Common myeloid progenitor, CD34-positive (primary cell): ENCODE results near the gene INTS6L.
"Not testable (repeated sequence)": the region's sequence is repeated elsewhere in the genome, so short reads cannot be mapped to it uniquely, and the experiment has no call there.

Source experiments
- CTCF ChIA-PET: fragments of 350-600 bp; sonication (Branson Sonifier 250); formaldehyde crosslinking; loops from one replicate; lab custom pipeline; 2021; ENCODE audit warnings: antibody characterized with exemption; lab: Charles Lee
- POLR2A ChIA-PET: fragments of 350-600 bp; sonication (Branson Sonifier 250); formaldehyde crosslinking; loops from one replicate; lab custom pipeline; 2021; ENCODE audit warnings: antibody characterized with exemption; lab: Charles Lee
- DNase-seq, 3 donors: peaks; one replicate each; pipeline versions ENCODE4 v3.0.0 to v3.0.0-alpha.2; 2013
- H3K27ac ChIP-seq, 2 experiments: 1 replicate in 1 of 2; 2 replicates in 1 of 2; pipeline ENCODE4 v1.7.0; 2013; ENCODE audit warnings: inconsistent platforms in 2 of 2, low read length in 2 of 2, mild to moderate bottlenecking in 2 of 2, low read depth in 1 of 2, moderate library complexity in 1 of 2; ENCODE audit not compliant: severe bottlenecking in 2 of 2, insufficient read depth in 1 of 2, poor library complexity in 1 of 2
- H3K27me3 ChIP-seq, 5 experiments: replicated peaks in 2 of 5; 1 replicate in 3 of 5; 2 replicates in 2 of 5; pipeline versions ENCODE4 v1.6.1 to v1.7.0; 2013; ENCODE audit warnings: low read length in 4 of 5, mild to moderate bottlenecking in 2 of 5, moderate library complexity in 2 of 5, inconsistent platforms in 1 of 5; ENCODE audit not compliant: insufficient read depth in 5 of 5, control insufficient read depth in 4 of 5
- H3K36me3 ChIP-seq, 4 experiments: 1 replicate in 2 of 4; 2 replicates in 2 of 4; pipeline versions ENCODE4 v1.6.1 to v1.7.0; 2013; ENCODE audit warnings: low read length in 3 of 4, control low read depth in 1 of 4, mild to moderate bottlenecking in 1 of 4; ENCODE audit not compliant: control insufficient read depth in 4 of 4, insufficient read depth in 4 of 4
- H3K4me1 ChIP-seq, 4 experiments: 1 replicate in 3 of 4; 2 replicates in 1 of 4; pipeline versions ENCODE4 v1.6.1 to v1.7.1; 2013; ENCODE audit warnings: low read length in 3 of 4, mild to moderate bottlenecking in 3 of 4, control low read depth in 1 of 4, inconsistent platforms in 1 of 4, moderate library complexity in 1 of 4; ENCODE audit not compliant: control insufficient read depth in 4 of 4, insufficient read depth in 4 of 4; ENCODE audit errors: control extremely low read depth in 1 of 4
- H3K4me3 ChIP-seq, 7 experiments: 1 replicate in 4 of 7; 2 replicates in 3 of 7; pipeline versions ENCODE4 v1.5.1 to v1.7.0; 2013; ENCODE audit warnings: mild to moderate bottlenecking in 7 of 7, low read length in 6 of 7, moderate library complexity in 6 of 7, inconsistent platforms in 2 of 7, low read depth in 2 of 7, control low read depth in 1 of 7; ENCODE audit not compliant: insufficient read depth in 4 of 7, control insufficient read depth in 1 of 7; ENCODE audit errors: extremely low read depth in 1 of 7
- H3K9me3 ChIP-seq, 5 experiments: 1 replicate in 4 of 5; 2 replicates in 1 of 5; pipeline versions ENCODE4 v1.6.1 to v1.7.1; 2013; ENCODE audit warnings: low read length in 4 of 5, mild to moderate bottlenecking in 2 of 5, inconsistent platforms in 1 of 5, low read depth in 1 of 5, moderate library complexity in 1 of 5; ENCODE audit not compliant: control insufficient read depth in 4 of 5, insufficient read depth in 2 of 5; ENCODE audit errors: control extremely low read depth in 1 of 5
- WGBS: methylation state at CpG from one replicate; pipeline ENCODE4 v1.1.5; 2013; ENCODE audit not compliant: insufficient coverage; 5-methylcytosine and 5-hydroxymethylcytosine counted together

Gene INTS6L

DNA sequence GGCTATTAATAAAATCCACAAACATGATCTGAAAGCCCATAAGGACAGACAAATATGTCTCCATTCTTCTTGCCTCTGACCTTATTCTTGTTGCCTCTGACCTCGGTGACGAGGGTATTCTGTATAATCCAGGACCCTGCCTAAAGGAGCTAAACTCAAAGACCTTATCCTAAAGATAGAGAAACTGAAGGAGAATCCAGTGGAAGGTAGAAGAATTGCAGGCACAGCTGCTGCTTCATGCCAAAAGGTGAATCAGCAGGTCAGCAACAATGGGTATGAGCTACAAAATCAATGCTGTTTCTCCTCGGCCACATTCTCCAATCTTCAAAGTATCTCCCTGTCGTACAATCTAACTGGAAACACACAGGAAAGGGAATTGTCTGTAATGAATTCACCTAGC is 71.4 kb downstream of the INTS6L start:
- WGBS, result 78% methylated on average over 4 of the region's 4 CpGs
- H3K4me3 ChIP-seq, result no peak overlapping the region
- DNase-seq, result no peak
- no peaks in the 10 kb centered on the region for H3K36me3 ChIP-seq
- peaks cover 0 to 2% (median 0%) of the 10 kb centered on the region in 5 experiments for H3K27me3 ChIP-seq
- peaks cover 0 to 3% (median under 1%) of the 10 kb centered on the region in 4 experiments for H3K4me1 ChIP-seq
- ChIA-PET CTCF (interaction anchor here (0.6 kb wide), 1 partner anchor 309 kb away, joined by 4 read pairs; no protein-coding TSS in a partner anchor), POLR2A (no interaction called here)
- no peak overlapping the region for H3K27ac ChIP-seq
- H3K9me3 ChIP-seq, result no peaks in the 10 kb centered on the region

DNA sequence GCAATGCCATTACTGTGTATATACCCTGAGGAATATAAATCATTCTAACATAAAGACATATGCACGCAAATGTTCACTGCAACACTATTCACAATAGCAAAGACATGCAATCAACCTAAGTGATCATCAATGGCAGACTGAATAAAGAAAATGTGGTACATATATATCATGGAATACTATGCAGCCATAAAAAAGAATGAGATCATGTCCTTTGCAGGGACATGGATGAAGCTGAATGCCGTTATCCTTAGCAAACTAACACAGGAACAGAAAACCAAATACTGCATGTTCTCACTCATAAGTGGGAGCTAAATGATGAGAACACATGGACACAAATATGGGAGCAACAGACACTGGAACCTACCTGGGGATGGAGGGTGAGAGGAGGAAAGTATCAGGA is 73.6 kb downstream of the INTS6L start:
- H3K4me3 ChIP-seq, H3K4me1 ChIP-seq, POLR2A ChIA-PET, H3K27ac ChIP-seq, H3K27me3 ChIP-seq, H3K36me3 ChIP-seq, CTCF ChIA-PET, DNase-seq, H3K9me3 ChIP-seq: not testable (repeated sequence)
- WGBS, result no CpG with 5 or more reads among the region's 2 CpGs

DNA sequence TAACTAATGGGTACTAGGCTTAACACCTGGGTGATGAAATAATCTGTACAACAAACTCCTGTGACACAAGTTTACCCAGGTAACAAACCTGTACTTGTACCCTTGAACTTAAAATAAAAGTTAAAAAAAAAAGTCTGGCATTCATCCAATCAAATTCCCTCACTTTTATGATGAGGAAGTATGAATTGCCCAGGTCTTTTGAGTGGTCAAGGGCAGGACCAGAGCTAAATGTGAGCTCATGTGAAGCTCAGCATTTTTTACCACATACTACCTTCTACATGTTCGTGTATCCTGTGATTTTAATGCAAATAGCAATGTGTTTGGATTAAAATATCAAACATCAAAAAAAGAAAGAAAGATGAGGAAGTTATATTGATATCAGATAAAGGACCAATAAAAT is 74.0 kb downstream of the INTS6L start:
- H3K4me3 ChIP-seq, DNase-seq, H3K27me3 ChIP-seq, H3K27ac ChIP-seq, H3K36me3 ChIP-seq, CTCF ChIA-PET, H3K9me3 ChIP-seq, H3K4me1 ChIP-seq, POLR2A ChIA-PET: not testable (repeated sequence)
- no CpG with 5 or more reads among the region's 1 CpG for WGBS

DNA sequence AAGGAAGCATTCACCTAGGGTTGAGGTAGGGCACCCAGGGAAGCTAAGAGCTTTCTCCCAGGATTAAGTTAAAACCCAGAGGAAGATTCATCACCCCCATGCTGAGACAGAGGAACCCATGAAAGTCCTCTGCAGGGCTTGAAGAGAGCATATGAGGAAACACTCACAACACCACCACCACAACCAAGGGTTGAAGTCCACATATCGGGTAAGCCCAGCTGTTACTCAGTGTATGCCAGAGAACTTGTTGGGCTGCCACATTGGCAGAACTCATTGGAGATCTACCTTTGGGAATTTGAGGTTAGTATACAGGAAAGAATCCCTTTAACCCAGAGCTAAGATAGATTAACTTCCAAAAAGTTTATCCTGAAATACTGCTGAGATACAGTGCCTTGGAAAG is 75.1 kb downstream of the INTS6L start:
- CTCF ChIA-PET, result interaction anchor here (1.0 to 1.3 kb wide), 2 partner anchors 12 to 26 kb away, joined by 3 read pairs; no protein-coding TSS in a partner anchor
- peaks cover 0 to 2% (median 0%) of the 10 kb centered on the region in 5 experiments for H3K27me3 ChIP-seq

DNA sequence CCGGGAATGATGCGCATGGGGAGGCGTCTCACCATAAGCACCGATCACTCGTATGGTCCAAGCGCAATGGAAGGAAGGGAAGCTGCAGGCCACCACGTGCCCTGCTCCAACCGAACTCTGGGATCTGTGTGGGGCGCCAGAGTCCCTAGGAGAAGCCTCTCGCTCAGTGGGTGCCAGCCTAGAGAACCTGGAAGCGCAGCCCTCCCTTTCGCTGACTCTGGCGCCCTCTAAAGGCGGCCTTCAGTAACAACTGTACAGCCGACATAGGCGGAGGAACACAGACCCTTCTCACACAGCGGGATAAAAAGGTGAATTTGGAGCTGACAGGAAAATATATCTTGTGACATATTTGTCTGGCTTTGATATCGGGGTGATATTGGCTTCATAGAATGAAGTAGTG is 76.0 kb downstream of the INTS6L start:
- H3K9me3 ChIP-seq, result no peaks in the 10 kb centered on the region
- H3K27me3 ChIP-seq, result peaks cover 0 to 2% (median 0%) of the 10 kb centered on the region in 5 experiments
- no peak overlapping the region for H3K4me3 ChIP-seq
- DNase-seq, result peak; percentile 15 to 54 (median 39)
- CTCF ChIA-PET, result interaction anchor here (1.3 kb wide), 1 partner anchor 13 kb away, joined by 3 read pairs; no protein-coding TSS in a partner anchor
- H3K27ac ChIP-seq, result no peak overlapping the region
- POLR2A ChIA-PET, result no interaction called here
- no peaks in the 10 kb centered on the region for H3K4me1 ChIP-seq
- WGBS, result 60% methylated on average over 12 of the region's 18 CpGs
- H3K36me3 ChIP-seq, result no peaks in the 10 kb centered on the region

More for the DNA sequence above, 75.1 kb downstream of the INTS6L start:
- DNase-seq, result no peak
- POLR2A ChIA-PET, result no interaction called here
- H3K27ac ChIP-seq, result no peak overlapping the region
- no peaks in the 10 kb centered on the region for H3K4me1 ChIP-seq
- H3K9me3 ChIP-seq, result no peaks in the 10 kb centered on the region
- no peaks in the 10 kb centered on the region for H3K36me3 ChIP-seq
- H3K4me3 ChIP-seq, result no peak overlapping the region
- WGBS, result 100% methylated on average over 1 of the region's 1 CpG

DNA sequence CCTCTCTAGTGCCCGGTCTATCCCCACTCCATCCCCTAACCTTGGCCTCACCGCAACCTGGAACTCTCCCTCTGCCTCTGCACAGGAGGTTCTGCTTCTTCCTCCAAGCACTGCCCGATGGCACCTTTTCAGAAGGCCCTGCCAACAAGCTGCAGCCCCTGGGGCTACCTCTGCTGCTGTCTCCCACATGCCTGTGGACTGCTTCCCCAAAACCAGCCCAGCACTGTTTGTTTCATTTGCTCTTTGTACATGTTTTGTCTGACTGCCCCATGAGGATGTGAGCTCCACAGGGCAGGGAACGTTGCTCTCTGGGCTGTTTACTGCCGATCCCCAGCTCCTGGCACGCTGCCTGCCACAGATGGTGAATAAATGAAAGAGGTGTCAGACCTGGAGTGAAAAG is 85.4 kb downstream of the INTS6L start:
- H3K9me3 ChIP-seq, result no peaks in the 10 kb centered on the region

DNA sequence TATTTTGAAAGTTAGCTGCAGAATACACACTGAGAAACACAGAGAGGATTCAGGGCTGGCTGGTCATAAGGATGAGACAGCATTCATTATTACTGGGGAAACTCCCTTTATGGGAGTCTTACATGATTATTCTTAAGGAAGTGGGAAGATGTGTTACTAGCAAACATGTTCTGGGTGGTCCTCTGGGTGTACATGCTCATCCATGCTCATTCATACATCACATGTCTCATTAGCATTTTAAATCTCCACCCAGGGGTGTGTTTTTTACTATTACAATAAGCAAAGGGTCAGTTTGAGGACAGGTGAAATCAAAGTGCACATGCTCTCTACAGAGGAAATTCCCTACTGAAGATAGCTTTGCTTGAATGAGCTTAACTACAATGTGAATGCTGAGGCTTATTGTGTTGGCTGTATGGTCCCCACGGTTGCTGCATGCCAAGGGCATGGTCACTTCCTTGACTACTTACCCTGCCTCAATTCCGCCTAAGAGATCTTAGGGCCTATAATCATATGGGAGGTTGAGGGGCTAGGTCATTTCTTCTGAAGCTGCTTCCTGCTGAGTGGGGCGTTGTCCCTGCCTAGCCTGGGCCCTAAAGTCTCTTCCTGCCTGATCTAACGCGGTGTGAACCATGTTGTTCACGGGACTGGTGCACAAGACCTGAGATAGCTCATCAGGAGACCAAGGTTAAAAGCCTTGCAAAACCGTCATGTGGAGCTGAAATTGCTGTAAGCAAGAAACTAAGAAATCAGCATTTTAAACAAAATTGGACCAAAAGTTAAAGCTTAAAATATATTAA is 104.1 kb downstream of the INTS6L start:
- CTCF ChIA-PET, result interaction anchor here (1.1 kb wide), 1 partner anchor 10 kb away, joined by 3 read pairs; no protein-coding TSS in a partner anchor
- H3K27me3 ChIP-seq, H3K4me3 ChIP-seq, H3K4me1 ChIP-seq, H3K36me3 ChIP-seq, DNase-seq, H3K27ac ChIP-seq, POLR2A ChIA-PET, H3K9me3 ChIP-seq: not testable (repeated sequence)
- WGBS, result no CpG with 5 or more reads among the region's 7 CpGs

More for the DNA sequence above, 85.4 kb downstream of the INTS6L start:
- Histone ChIP-seq H3K4me1 (no peaks in the 10 kb centered on the region), H3K27ac (no peak overlapping the region), H3K36me3 (no peaks in the 10 kb centered on the region), H3K27me3 (no peaks in the 10 kb centered on the region), H3K4me3 (no peak overlapping the region)
- ChIA-PET POLR2A (no interaction called here), CTCF (no interaction called here)
- DNase-seq, result peak in 2 of 3 donors; percentile 3 to 15
- 64% methylated on average over 5 of the region's 6 CpGs for WGBS
